CD4-positive, alpha-beta T cell treated with Interleukin-1 beta for 1 hour (primary cell): Measurements from ENCODE around the gene DYNLT2B.
A peak's percentile ranks its signal among the peaks of the same experiment; 100 is the strongest.
"Not testable (repeated sequence)": the region's sequence is repeated elsewhere in the genome, so short reads cannot be mapped to it uniquely, and the experiment has no call there.

ENCODE experiments used
- DNase-seq, 2 donors: peaks; one replicate each; pipeline ENCODE4 v3.0.0-alpha.2; 2020 to 2022

Gene DYNLT2B

GRCh38 chr3:196268284-196269163 is 49.5 kb downstream of the DYNLT2B start:
- DNase-seq, result no peak

- DNase-seq, result no peak
These were observed 54.2 kb downstream of the DYNLT2B start for GRCh38 chr3:196263819-196264218.

- no peak for DNase-seq
These were observed 57.3 kb downstream of the DYNLT2B start for GRCh38 chr3:196260784-196261183.

GRCh38 chr3:196255776-196256175 is 62.3 kb downstream of the DYNLT2B start:
- DNase-seq, result no peak

GRCh38 chr3:196254376-196255283 is 63.4 kb downstream of the DYNLT2B start:
- DNase-seq, result no peak

GRCh38 chr3:196251918-196252317 is 66.1 kb downstream of the DYNLT2B start:
- DNase-seq, result no peak

GRCh38 chr3:196246612-196247308 is 71.3 kb downstream of the DYNLT2B start:
- DNase-seq, result peak in 1 of 2 donors; percentile 7

- DNase-seq, result not testable (repeated sequence)
These were observed 73.9 kb downstream of the DYNLT2B start for GRCh38 chr3:196244166-196244565.

DNA sequence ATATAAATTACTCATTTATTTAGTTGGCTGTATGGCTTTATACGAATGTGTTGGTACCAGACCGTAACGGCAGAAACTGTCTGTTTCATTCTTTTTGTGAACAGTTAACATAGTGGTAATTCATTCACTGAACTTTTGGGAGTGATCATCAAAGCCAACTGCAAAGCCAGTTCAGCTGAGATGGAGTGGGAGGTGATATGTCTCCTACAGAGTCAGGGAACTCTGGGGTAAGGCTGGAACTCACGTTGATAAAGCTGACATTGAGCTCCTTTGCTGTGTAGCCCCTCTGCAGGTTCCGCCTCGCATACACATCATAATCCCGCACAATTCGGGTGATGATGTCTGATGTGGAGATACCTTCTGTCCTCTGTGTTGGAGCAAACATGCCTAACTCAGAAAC is 76.3 kb downstream of the DYNLT2B start:
- no peak for DNase-seq
